Activated T-cell treated with anti-CD3 and anti-CD28 coated beads for 24 hours (primary cell): Measurements from ENCODE around the gene RNF5.
"Not testable (repeated sequence)": the region's sequence is repeated elsewhere in the genome, so short reads cannot be mapped to it uniquely, and the experiment has no call there.

Experiments used
- DNase-seq: peaks from one replicate; pipeline ENCODE4 v3.0.0-alpha.2; 2020; ENCODE audit warnings: low read depth

RNF5 gene

GRCh38 chr6:32175711-32176475 is 2.3 kb upstream of the RNF5 start, which contains the start of gene AGPAT1:
Gene AGPAT1 (minus strand): TSS chr6:32176084. CDS start chr6:32171496, 4,588 bp downstream.
- DNase-seq: peak; percentile 95

- DNase-seq: no peak
Measured at GRCh38 chr6:32176476-32177182, 1.6 kb upstream of the RNF5 start.

- DNase-seq: no peak
Measured at GRCh38 chr6:32177183-32177787, 920 bp upstream of the RNF5 start.

GRCh38 chr6:32178547-32179440 is 589 bp downstream of the RNF5 start:
- no peak for DNase-seq

- DNase-seq: no peak
Measured at GRCh38 chr6:32179766-32180405, 1.7 kb downstream of the RNF5 start.

GRCh38 chr6:32181148-32181702 is 3.0 kb downstream of the RNF5 start:
- DNase-seq: no peak

GRCh38 chr6:32181915-32182529 is 3.8 kb downstream of the RNF5 start:
- no peak for DNase-seq

GRCh38 chr6:32182555-32182981 is 4.4 kb downstream of the RNF5 start:
- no peak for DNase-seq

- no peak for DNase-seq
Measured at GRCh38 chr6:32183030-32183429, 4.8 kb downstream of the RNF5 start.

- no peak for DNase-seq
Measured at GRCh38 chr6:32183483-32184083, 5.4 kb downstream of the RNF5 start.

- no peak for DNase-seq
Measured at GRCh38 chr6:32184084-32184640, 6.0 kb downstream of the RNF5 start, which contains the start of gene AGER. Gene AGER (minus strand): TSS chr6:32184253. CDS start chr6:32184222, 31 bp downstream.

- peak; percentile 47 for DNase-seq
Measured at GRCh38 chr6:32185681-32186131, 7.5 kb downstream of the RNF5 start.

GRCh38 chr6:32186151-32186840 is 8.1 kb downstream of the RNF5 start:
- DNase-seq: not testable (repeated sequence)

GRCh38 chr6:32187009-32187709 is 9.0 kb downstream of the RNF5 start:
- no peak for DNase-seq

GRCh38 chr6:32187725-32188380 is 9.6 kb downstream of the RNF5 start:
- DNase-seq: not testable (repeated sequence)

- DNase-seq: no peak
Measured at GRCh38 chr6:32188381-32189068, 10.3 kb downstream of the RNF5 start.

GRCh38 chr6:32189069-32189741 is 11.0 kb downstream of the RNF5 start:
- no peak for DNase-seq
